HG02623 (cell line): ENCODE measurements around the gene CCDC127.
"Not testable (repeated sequence)": the region's sequence is repeated elsewhere in the genome, so short reads cannot be mapped to it uniquely, and the experiment has no call there.

Source experiments
- ATAC-seq: cut with Tn5 transposase; IDR thresholded peaks from one replicate; pipeline ENCODE4 v1.9.1; 2021; ENCODE audit warnings: moderate library complexity; ENCODE audit not compliant: unreplicated experiment

CCDC127 gene

DNA sequence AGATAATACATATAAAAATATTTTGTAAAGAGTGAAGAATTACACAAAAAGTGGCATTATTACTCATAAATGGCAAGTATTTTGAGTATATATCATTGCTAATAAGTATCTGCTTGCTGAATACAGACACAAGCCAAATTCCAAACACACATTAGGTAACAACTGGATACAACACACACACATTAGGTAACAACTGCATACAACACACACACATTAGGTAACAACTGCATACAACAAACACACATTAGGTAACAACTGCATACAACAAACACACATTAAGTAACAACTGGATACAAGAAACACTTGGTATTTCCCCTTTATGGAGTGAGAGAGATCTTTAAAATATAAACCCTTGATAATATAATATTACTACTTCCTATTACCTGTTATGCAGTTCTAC is 13.5 kb downstream of the CCDC127 start:
- no peak for ATAC-seq

DNA sequence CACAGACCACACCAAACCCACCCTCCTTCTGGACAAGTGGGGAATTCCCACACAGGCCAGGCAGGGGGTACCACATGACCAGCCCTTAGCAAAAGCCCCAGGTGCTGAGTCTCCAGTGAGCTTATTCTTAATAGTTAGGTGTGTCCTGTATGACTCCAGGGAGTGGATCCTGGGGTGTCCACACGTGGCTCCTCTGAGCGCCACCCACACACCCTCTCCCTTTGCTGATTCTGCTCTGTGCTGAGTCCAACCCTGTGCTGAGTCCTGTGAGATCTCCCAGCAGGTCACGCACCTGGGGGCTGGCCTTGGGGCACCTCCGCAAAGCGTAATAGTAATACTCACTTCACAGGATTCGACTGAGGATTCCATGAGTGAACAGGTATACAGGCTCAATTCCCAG is 14.0 kb downstream of the CCDC127 start:
- no peak for ATAC-seq

DNA sequence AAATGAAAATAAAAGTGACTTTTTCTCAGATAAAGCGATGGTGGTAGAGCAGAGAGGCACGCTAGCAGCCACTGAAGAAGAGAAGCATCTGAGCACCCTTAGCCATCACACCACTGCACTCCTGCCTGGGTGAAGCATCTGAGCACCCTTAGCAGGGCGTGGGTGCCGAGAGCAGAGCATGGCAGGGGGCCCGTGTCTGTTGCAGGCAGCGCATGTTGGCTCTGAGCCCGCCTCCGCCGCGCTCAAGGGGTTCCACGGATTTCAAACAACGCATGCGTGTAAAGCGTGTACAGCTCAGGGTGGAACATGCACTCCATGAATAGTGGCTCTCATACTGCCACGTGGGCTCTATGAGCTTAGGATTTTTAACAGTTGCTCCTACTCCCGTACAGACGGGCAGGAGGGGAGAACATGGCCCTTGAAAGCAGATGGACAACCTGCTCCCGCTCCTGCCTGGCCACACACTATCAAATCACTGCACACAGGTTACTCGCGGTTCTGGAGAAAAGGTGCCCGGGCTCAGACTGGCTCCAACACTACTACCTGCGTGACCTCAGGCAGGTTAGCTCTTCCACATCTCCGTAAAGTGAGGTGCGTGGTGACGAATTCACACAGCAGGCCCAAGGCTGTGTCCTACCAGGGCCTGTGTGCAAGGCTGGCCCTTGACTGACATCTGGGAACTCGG is 14.6 kb downstream of the CCDC127 start:
- no peak for ATAC-seq

DNA sequence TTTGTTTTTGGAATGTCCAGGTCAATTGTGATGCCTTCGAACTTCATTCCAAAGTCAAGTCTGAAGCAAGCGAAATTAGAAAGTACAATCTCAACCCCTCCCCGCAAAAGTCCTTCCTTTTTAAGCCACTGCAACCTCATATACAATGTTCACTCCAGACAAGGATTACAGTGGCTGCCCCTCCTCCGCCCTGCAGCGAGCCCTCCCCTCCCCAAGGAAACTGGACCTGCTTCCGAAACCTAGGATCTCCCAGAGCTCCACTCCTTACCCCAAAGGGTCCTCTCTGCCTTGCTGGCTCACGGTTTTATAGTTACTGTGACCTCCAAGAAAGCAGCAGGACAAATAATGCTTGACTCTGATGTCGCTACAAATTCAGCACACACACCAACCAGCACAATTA is 16.3 kb downstream of the CCDC127 start:
- no peak for ATAC-seq

DNA sequence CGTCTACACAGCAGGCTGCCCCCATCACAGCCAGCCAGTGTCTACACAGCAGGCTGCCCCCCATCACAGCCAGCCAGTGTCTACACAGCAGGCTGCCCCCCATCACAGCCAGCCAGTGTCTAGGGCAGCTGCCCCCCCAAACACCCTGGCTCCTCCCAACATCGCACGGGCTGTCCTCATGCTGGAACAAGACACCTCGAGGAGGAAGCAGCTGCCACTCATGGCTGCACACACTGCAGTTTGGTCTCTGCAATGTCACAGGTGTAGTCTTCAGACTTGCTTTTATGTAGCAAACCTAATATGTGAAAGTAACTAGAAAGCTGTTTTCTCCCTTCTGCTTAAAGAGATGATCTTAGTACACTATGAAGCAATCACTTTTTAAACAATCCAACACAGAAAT is 17.0 kb downstream of the CCDC127 start:
- ATAC-seq: no peak

DNA sequence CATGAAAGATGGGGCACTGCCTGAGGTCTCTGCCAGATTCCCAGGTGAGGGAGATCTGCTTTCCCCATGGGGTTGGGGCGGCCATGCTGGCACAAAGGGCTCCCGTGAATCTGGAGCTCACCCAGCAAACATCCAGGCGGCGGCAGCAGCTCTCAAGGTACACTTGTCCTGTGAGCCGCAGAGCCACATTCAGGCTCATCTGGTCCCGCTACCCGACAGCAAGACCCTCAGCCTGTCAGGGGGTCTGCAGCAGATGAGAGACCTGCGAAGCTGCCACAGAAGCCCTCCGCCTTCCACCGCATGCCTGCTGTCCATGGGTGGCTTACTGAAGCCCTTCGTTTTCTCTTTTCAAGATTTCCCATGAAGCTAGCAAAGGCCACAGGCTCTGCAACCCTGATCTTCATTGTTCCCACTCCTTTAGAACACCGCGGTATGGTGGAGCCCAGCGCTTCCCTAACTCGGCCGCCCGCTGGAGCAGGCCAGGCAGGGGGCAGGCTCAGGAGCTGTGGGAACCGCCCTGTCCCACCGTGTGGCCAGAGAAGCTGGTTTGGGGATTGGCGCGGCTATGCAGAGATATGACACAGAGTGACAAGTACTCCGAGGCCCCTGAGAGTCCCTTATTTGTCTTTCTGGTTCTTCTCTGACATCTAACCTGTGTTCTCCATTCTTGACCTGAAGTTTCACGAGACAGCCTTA is 17.9 kb downstream of the CCDC127 start:
- ATAC-seq: no peak

DNA sequence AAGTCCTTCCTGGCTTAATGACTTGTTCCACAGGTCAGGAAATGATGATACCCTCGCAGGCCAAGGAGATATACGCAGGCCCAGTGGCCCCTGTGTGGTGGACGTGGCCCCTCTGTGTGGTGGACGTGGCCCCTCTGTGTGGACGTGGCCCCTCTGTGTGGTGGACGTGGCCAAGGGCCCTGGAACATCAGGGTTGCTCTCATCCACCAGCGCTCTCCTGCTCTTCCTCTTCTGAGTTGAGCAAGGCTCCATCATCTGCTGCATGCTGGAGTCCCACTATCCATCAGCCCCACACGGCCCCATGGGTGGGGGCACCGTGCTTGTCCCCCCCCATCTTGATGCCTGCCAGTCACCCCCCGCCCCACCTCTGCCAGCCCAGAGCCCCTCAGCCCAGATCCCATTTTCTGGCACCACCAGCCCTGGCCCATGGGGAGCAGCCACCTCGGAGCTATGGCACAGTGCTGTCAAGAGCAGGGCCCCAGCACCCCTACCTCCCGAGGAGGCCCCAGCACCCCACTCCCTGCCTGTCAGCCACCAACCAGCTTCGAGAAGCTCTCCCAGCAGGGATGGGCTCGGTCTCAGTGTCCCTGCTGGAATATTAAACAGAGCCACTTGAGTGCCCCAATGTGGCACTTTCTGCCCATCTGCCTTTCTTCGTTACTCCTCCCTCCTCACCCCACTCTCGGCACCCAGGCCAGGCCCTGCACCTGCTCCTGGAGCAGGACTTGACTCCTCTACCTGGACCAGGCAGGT is 18.6 kb downstream of the CCDC127 start:
- no peak for ATAC-seq

DNA sequence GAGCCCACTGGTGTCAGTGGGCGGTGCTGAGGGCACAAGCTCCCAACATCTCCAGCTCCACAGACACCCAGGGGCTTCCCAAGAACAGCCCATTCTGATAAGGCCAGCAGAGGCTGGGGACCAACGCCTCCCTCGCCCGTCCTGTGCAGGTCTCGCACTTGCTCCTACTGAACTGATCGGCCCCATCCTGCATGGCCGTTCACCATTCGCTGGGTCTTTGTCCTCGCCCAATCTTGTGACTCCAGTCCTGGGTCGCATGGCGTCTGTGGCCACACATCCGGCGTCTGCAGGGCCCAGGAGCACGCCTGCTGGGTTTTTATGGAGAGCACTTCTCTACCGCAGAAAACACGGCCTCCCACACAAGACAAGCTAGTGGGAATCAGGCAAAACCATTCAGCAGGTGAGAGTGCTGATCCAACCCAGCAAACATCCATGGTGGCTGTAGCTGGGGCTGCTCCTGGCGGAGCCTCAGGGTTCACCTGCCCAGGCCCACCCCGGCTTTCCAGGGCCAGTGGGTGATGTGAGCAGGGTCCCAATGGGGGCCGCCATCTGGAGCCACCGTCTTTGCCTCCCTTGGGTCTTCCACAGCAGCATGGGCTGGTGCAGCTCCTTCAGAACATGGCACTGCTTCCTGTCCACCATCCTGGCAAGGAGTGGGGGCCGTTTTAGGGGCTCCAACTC is 19.3 kb downstream of the CCDC127 start:
- no peak for ATAC-seq

DNA sequence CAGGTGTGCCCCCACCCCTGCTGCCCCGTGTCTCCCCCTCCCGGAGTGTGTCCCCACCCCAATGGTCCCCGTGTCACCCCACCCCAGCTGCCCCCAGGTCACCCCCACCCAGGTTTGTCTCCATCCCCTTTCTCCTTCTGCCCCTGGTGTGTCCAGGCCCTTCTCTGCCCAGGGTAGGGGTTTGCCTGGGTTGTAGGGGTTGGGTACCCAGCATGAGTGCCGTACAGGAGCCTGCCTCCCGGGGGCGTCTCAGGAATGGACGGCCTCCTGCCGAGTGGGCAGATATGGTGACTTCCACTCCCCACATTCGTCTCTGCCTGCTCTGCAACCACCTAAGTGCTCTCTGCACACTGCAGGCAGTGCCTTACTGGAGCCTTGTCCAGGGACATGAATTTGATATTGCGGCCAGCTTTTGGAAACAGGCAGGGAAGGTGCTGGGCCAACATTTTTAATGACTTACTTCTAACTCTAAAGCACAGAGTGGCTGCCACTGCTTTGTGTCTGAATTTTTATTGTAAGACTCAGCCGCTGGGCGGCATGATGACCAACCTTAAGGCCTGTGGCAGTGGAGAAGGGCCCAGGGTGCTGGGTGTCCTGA is 20.0 kb downstream of the CCDC127 start:
- ATAC-seq: no peak

DNA sequence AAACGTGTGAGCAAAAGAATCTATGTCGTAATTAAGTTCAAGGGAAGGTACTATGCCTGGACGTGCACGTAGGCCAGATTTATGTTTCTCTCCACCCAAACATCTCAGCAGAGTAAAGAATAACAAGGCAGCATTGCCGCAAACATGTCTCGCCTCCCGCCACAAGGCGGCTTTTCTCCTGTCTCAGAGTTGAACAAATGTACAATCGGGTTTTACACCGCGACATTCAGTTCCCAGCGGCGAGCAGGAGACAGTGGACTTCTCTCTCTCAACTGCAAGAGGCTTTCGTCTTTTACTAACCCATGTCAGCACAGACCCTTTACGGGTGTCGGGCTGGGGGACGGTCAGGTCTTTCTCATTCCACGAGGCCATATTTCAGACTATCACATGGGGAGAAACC is 20.9 kb downstream of the CCDC127 start:
- not testable (repeated sequence) for ATAC-seq

DNA sequence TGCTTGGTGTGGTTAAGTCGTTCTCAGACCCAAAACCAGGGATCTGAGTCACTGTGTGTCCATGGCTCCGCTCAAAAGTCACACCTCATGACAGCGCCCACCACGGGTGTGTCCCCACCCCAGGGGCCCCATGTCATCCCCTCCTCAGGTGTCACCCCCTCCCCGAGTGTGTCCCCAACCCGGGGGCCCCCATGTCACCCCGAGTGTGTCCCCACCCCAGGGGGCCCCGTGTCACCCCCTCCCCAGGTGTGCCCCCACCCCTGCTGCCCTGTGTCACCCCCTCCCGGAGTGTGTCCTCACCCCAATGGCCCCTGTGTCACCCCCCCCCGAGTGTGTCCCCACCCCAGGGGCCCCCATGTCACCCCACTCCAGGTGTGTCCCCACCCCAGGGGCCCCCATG is 21.6 kb downstream of the CCDC127 start:
- ATAC-seq: no peak

DNA sequence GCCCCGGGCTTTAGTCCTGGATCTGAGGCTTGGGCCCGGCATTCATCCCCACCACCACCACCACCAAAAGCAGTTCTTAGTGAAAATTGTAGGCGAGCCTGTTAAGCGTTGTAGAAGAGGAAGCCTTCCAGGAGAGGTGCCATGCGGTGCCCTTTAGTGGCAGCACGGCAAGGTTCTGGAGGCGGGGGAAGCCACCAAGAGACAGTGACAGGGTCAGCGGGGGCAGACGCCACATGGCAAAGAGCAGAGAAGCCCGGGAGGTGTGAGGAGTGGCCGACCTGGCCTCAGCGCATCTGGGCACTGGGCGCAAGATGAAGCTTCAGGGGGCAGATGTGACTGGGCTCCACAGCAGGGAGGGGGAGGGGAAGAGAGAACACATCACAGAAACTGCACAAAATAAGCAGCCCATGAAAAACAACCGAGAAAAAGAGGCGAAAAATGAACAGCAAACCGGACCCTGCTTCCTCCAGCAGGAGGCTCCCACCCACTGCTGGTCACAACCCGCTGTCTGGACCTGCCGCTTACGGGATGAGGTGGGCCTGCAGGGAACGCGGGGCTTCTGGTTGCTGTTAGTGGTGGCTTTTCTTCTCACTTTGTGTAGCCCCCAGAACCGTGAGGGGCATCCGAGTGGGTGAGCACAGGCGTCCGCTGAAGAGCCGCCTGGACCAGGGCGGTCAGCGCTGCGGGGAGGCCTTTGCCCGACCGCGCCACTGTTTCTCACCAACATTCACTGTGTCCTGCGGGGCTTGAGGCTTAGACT is 22.4 kb downstream of the CCDC127 start:
- no peak for ATAC-seq

DNA sequence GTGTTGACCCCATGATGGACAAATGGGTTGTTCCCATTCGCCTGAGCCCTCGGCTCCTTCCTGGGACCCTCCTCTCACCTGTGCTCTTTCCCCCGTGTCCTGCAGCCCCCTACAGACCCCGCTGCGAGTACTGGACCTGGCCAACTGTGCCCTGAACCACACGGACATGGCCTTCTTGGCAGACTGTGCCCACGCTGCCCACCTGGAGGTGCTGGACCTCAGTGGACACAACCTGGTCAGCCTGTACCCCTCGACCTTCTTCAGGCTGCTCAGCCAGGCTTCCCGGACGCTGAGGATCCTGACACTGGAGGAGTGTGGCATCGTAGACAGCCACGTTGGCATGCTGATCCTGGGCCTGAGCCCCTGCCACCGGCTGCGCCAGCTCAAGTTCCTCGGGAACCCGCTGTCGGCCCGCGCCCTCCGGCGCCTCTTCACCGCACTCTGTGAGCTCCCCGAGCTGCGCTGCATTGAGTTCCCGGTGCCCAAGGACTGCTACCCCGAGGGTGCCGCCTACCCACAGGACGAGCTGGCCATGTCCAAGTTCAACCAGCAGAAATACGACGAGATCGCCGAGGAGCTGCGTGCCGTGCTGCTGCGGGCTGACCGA is 23.2 kb downstream of the CCDC127 start:
- no peak for ATAC-seq

DNA sequence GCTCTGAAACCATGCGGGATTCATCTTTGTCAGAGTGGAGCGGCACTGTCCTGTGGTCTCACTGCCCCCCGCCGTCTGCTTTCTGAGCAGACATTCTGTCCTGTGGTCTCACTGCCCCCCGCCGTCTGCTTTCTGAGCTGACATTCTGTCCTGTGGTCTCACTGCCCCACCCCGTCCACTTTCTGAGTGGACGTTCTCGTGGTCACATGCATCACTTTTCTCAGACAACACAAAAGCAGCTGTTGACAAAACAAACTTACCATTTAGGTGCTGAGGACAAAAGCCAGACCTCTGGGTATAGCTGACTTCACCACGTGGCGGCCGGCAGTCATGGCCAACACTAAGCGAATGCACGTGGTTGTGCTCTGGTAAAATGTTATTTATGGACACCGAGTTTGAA is 23.9 kb downstream of the CCDC127 start:
- no peak for ATAC-seq

DNA sequence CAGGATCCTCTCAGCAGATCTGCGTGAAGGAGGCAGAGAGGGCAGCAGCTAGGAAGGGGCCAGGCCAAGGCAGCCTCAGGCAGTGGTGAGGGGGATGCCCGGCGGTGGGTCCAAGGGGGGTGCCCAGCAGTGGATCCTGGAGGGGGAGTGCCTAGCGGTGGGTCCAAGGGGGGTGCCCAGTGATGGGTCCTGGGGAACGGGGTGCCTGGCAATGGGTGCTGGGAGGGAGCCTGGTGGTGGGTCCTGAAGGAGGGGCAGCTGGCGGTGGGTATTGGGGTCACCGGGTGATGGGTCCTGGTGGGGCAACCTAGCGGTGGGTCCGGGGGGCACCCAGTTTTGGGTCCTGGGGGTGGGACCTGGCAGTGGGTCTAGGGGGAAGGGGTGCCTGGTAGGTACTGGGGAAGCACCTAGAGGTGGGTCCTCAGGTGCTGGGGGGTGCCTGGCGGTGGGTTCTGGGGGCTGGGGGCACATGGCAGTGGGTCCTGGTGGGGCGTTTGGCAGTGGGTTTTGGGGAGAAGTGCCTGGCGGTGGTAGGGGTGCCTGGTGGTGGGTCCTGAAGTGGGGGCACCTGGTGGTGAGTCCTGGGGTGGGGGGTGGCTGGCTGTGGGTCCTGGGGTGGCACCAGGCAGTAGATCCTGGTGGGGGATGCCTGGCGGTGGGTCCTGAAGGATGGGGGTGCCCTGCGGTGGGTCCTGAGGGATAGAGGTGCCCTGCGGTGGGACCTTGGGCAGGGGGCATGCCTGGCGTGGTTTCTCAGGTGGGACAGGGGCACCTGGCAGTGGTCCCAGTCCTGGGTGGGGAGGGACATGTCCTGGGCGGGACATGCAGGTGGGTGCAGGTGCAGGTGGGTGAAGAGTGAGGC is 24.8 kb downstream of the CCDC127 start:
- no peak for ATAC-seq

DNA sequence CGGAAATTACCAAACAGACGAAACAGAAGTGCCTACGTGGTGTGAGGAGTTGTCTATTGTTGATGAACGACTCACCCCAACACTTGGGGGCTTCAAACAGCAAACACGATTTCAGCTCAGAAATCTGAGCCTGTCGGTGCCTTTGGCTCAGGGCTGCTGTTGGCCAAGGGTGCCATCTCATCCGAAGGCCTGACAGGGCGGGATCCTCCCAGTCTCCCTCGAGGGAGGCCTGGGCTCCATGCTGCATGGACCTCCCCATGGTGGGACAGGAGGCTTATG is 25.3 kb downstream of the CCDC127 start:
- ATAC-seq: no peak

DNA sequence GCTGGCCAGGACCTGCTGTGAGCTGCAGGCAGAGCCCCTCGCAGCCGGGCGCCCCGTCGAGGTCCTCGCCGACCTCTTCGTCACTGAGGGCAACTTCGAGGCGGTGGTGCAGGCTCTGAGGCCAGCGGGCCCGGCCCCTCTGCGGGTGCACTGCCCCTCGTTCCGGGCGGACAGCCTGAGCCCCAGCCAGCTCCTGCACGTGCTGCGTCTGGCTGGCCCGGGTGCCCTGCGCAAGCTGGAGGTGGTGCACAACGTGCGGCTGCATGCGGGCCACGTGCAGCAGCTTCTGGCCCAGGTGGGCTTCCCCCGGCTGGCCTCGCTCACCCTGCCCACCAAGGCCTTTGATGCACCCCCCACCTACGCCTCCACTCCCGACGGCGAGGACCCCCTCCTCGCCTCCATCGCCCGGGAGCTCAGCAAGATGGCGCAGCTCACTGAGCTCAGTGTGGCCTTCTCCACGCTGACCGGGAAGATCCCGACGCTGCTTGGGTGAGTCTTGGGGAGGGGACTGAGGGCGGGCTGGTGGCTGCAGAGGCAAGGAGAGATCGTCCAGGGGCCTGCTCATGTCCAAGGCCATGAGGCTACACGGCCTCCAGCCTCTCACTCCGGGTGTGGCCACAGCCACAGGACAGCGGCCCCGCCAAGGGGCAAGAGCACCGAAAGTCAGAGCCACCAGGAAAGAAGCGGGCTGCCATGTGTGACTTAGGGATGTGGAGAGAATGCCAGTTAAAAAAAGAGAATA is 25.8 kb downstream of the CCDC127 start:
- no peak for ATAC-seq

DNA sequence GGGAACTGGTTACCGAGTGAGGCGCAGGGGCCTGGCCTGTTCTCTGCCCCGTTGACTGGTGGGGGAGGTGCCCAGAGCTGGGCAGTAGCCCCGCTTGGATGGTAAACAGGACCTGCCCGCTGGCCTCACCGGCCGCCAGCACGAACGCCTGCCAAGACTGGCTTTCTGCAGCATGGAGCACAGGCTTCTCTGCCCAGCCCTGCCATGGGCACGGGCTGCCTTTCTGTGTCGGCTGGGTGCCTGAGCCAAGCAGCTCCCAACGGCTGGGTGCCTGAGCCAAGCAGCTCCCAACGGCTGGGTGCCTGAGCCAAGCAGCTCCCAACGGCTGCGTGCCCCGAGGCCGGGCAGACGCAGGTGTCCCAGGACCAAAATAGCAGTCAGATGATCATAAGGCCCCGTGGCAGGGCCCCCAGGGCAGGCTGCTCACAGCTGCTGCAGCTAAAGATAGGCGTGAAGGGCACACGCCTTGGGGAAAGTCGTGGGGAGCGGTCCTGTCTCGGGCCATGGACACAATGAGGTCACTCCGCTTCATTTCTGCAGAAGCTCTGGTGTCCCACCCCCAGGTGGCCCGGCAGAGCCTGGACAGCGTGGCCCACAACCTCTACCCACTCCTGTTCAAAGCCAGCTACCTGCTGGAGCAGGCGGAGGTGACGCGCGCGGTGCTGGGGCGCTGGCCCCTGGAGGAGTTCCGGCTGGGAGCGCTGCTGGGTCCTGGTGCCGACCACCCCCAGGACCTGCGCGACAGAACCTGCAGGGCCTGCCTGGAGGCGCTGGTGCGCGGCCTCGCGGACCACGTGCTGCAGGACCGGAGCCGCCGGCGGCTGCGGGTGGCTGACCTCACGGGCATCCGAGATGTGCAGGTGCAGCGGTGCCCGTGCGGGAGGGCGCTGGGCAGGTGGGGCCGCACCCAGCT is 26.7 kb downstream of the CCDC127 start, which contains the start of gene LRRC14B:
Gene LRRC14B (plus strand): TSS at position 460 of the 913 bp plus-strand sequence. CDS start 44 bp downstream, at position 504.
- no peak for ATAC-seq
